HG02870 (cell line): ENCODE results near the gene KLK10.

Experiments used
- ATAC-seq: cut with Tn5 transposase; IDR thresholded peaks from one replicate; pipeline ENCODE4 v1.9.1; 2021; ENCODE audit warnings: mild to moderate bottlenecking, moderate library complexity; ENCODE audit not compliant: unreplicated experiment

Gene KLK10

GRCh38 chr19:51026554-51026831 is 7.0 kb upstream of the KLK10 start, which contains the start of gene KLK11:
TSS of gene KLK11 (minus strand) at chr19:51026616. CDS start at chr19:51025631, 985 bp downstream.
- ATAC-seq, result no peak

GRCh38 chr19:51025809-51026553 is 6.5 kb upstream of the KLK10 start:
- no peak for ATAC-seq

- ATAC-seq, result no peak
Measured at GRCh38 chr19:51025401-51025800, 5.9 kb upstream of the KLK10 start.

GRCh38 chr19:51024924-51025323 is 5.4 kb upstream of the KLK10 start:
- ATAC-seq, result no peak

- no peak for ATAC-seq
Measured at GRCh38 chr19:51023946-51024345, 4.4 kb upstream of the KLK10 start.

GRCh38 chr19:51022526-51022925 is 3.0 kb upstream of the KLK10 start:
- ATAC-seq, result no peak

- no peak for ATAC-seq
Measured at GRCh38 chr19:51020988-51021651, 1.6 kb upstream of the KLK10 start.

- no peak for ATAC-seq
Measured at GRCh38 chr19:51018745-51019543, 565 bp downstream of the KLK10 start.

- ATAC-seq, result no peak
Measured at GRCh38 chr19:51016798-51017683, 2.5 kb downstream of the KLK10 start.

- no peak for ATAC-seq
Measured at GRCh38 chr19:51015691-51016267, 3.7 kb downstream of the KLK10 start.

GRCh38 chr19:51014242-51014641 is 5.3 kb downstream of the KLK10 start:
- ATAC-seq, result no peak

- no peak for ATAC-seq
Measured at GRCh38 chr19:51012661-51013190, 6.8 kb downstream of the KLK10 start.

GRCh38 chr19:51010066-51010795 is 9.3 kb downstream of the KLK10 start:
- ATAC-seq, result no peak

- ATAC-seq, result no peak
Measured at GRCh38 chr19:51009061-51009891, 10.2 kb downstream of the KLK10 start.

- no peak for ATAC-seq
Measured at GRCh38 chr19:51007488-51007887, 12.0 kb downstream of the KLK10 start.

GRCh38 chr19:51006406-51006805 is 13.1 kb downstream of the KLK10 start:
- ATAC-seq, result no peak

GRCh38 chr19:51005248-51005647 is 14.3 kb downstream of the KLK10 start:
- ATAC-seq, result no peak

- no peak for ATAC-seq
Measured at GRCh38 chr19:51003316-51003715, 16.2 kb downstream of the KLK10 start.
